Measurements from ENCODE around the gene HLCS.

HLCS gene

DNA sequence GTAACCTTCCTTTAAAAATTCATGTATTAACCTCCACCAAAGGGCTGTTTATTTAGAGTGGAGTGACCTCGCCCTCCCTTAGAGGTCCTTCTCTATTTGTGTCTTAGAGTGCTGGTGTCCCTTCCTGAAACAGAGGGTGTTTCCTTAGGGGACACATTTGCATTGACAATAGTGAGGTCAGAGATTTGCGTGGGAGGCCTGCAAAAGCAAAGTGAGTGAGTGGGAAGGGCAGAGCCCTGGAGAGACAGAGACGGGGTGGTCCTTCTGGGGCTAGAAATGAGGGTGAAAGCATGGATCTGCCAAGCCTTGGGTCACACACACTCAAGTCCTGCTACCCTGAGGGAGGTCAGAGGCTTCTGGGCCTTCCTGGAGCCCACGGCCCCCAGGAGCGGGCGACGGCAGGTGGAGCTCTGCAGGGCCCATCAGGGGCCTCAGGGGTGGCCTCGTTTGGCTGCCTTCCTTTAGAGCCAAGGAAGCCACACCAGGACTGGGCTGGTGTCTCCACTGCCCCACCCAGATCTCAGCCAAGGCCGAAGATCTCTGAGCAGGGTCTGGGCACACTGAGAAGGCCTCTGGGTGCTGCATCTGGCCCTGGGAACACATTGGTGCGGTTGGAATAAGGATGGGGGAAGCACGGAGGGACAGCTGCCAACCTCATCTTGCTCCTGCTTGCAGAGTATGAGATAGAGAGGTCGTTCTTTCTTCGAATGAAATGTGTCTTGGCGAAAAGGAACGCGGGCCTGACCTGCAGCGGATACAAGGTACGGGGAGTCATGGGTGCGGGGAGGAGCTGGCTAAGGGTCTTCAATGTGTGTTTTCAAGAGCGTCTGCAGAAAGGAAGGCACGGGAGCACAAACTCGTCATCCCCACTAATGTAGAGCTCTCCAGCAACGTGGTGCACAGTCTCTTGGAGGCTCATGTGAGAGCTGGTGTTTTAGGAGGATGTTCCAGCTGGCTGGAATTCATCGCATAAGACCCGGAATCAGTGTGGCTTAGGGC lies 243.8 kb downstream of the HLCS start:
- no peak overlapping the region for H3K23ac ChIP-seq (ENCODE audit: low read depth, low read length, poor library complexity)
- H3K14ac ChIP-seq (ENCODE audit: low read length): no peak overlapping the region
- no peak overlapping the region for H4K8ac ChIP-seq (ENCODE audit: low read depth, low read length)
- H3K4me3 ChIP-seq (ENCODE audit: low read length in 2 of 2): no peak overlapping the region
- H3K79me1 ChIP-seq (ENCODE audit: low read depth, low read length): no peaks in the 10 kb centered on the region
- H3K27me3 ChIP-seq (ENCODE audit: control insufficient read depth in 3 of 3, insufficient read depth in 3 of 3, low read depth in 1 of 3, low read length in 3 of 3): peaks cover 0 to 36% (median 0%) of the 10 kb centered on the region in 3 experiments
- peaks cover 2 to 7% of the 10 kb centered on the region in 2 donors for H3K4me1 ChIP-seq (ENCODE audit: control insufficient read depth in 2 of 2, insufficient read depth in 1 of 2, low read depth in 1 of 2, low read length in 2 of 2)
- no peak overlapping the region for H2AK5ac ChIP-seq (ENCODE audit: low read depth, low read length)
- no peak overlapping the region for H3K4me2 ChIP-seq (ENCODE audit: insufficient read depth, low read length, poor library complexity, severe bottlenecking)
- H3K18ac ChIP-seq (ENCODE audit: low read length): no peak overlapping the region
- H2BK5ac ChIP-seq (ENCODE audit: low read length): no peak overlapping the region
- H3K27ac ChIP-seq (replicated peaks; ENCODE audit: low read length): no peak overlapping the region
- H3K9me3 ChIP-seq (replicated peaks in 1 of 2; ENCODE audit: control insufficient read depth in 2 of 2, insufficient read depth in 1 of 2, low read depth in 1 of 2, low read length in 2 of 2): no peaks in the 10 kb centered on the region
- no CpG with 5 or more reads among the region's 25 CpGs for WGBS, 2 donors (ENCODE audit: extremely low coverage in 2 of 2, insufficient read length in 2 of 2, insufficient replicate concordance in 1 of 2)
- H2AFZ ChIP-seq (ENCODE audit: low read length): no peak overlapping the region
- no peak overlapping the region for H4K91ac ChIP-seq (ENCODE audit: low read depth, low read length, poor library complexity)
- no peak overlapping the region for H3K9ac ChIP-seq (ENCODE audit: low read depth, low read length, poor library complexity)
- no peak overlapping the region for H2BK120ac ChIP-seq (ENCODE audit: low read depth, low read length)
- H3K36me3 ChIP-seq (replicated peaks in 1 of 2; ENCODE audit: control insufficient read depth in 2 of 2, insufficient read depth in 2 of 2, low read length in 2 of 2): no peaks in the 10 kb centered on the region
- no peak for DNase-seq (ENCODE audit: low spot score)
- no peak overlapping the region for H3K4ac ChIP-seq (ENCODE audit: low read length)
- peak overlapping the region; percentile 71 for H2BK15ac ChIP-seq (ENCODE audit: low read length)
- H2BK12ac ChIP-seq (ENCODE audit: low read length): no peak overlapping the region

DNA sequence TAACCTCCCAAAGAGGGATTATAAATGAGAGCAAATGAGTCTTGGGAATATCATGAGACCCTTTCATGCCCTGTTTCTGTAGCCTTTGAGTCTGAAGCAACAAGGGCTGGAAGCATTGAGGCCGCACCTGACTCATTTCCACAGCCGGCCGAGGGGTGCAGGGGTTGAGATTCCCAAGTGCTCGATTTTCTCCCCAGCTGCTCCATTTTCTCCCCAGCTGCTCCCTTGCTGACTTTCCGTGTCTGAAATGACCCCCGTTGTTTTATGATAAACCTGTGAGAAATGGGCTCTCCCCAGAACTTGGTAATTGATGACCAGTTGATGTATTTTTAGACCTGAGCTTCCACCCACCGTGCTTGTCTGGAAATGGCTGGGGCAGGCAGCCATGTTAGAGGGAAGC lies 244.7 kb downstream of the HLCS start:
- no peak for DNase-seq (ENCODE audit: low spot score)
- peaks cover 0 to 37% (median 0%) of the 10 kb centered on the region in 3 experiments for H3K27me3 ChIP-seq (ENCODE audit: control insufficient read depth in 3 of 3, insufficient read depth in 3 of 3, low read depth in 1 of 3, low read length in 3 of 3)
- peaks cover 2 to 9% of the 10 kb centered on the region in 2 donors for H3K4me1 ChIP-seq (ENCODE audit: control insufficient read depth in 2 of 2, insufficient read depth in 1 of 2, low read depth in 1 of 2, low read length in 2 of 2)
- H3K9me3 ChIP-seq (replicated peaks in 1 of 2; ENCODE audit: control insufficient read depth in 2 of 2, insufficient read depth in 1 of 2, low read depth in 1 of 2, low read length in 2 of 2): no peaks in the 10 kb centered on the region
- no peaks in the 10 kb centered on the region for H3K36me3 ChIP-seq (replicated peaks in 1 of 2; ENCODE audit: control insufficient read depth in 2 of 2, insufficient read depth in 2 of 2, low read length in 2 of 2)
- H2BK120ac ChIP-seq (ENCODE audit: low read depth, low read length): no peak overlapping the region
- no peak overlapping the region for H3K27ac ChIP-seq (replicated peaks; ENCODE audit: low read length)
- H2BK15ac ChIP-seq (ENCODE audit: low read length): no peak overlapping the region
- H3K18ac ChIP-seq (ENCODE audit: low read length): no peak overlapping the region
- H4K91ac ChIP-seq (ENCODE audit: low read depth, low read length, poor library complexity): no peak overlapping the region
- no peak overlapping the region for H3K4me2 ChIP-seq (ENCODE audit: insufficient read depth, low read length, poor library complexity, severe bottlenecking)
- H4K8ac ChIP-seq (ENCODE audit: low read depth, low read length): no peak overlapping the region
- no peak overlapping the region for H2AK5ac ChIP-seq (ENCODE audit: low read depth, low read length)
- H3K9ac ChIP-seq (ENCODE audit: low read depth, low read length, poor library complexity): no peak overlapping the region
- H2BK12ac ChIP-seq (ENCODE audit: low read length): no peak overlapping the region
- H3K79me1 ChIP-seq (ENCODE audit: low read depth, low read length): no peaks in the 10 kb centered on the region
- H3K4me3 ChIP-seq (ENCODE audit: low read length in 2 of 2): no peak overlapping the region
- no CpG with 5 or more reads among the region's 7 CpGs for WGBS, 2 donors (ENCODE audit: extremely low coverage in 2 of 2, insufficient read length in 2 of 2, insufficient replicate concordance in 1 of 2)
- H3K4ac ChIP-seq (ENCODE audit: low read length): no peak overlapping the region
- no peak overlapping the region for H3K23ac ChIP-seq (ENCODE audit: low read depth, low read length, poor library complexity)
- H2AFZ ChIP-seq (ENCODE audit: low read length): no peak overlapping the region
- H3K14ac ChIP-seq (ENCODE audit: low read length): no peak overlapping the region
- no peak overlapping the region for H2BK5ac ChIP-seq (ENCODE audit: low read length)

DNA sequence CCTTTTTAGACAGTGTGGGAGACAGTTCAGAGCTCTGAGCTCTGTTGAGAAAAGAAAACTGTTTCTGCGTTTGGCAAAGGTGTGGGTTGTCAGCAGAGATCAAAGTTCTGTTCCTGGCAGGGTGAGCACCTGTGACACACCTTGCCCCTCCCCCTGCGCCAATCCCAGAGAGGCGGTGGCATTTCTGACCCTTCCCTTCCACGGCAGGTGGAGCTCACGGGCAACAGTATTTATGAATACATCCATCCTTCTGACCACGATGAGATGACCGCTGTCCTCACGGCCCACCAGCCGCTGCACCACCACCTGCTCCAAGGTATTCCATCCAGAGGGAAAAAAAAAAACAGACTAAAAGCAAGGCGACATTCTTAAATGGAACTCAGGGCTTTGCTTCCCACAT lies 246.9 kb downstream of the HLCS start:
- Histone ChIP-seq H2BK5ac (ENCODE audit: low read length) (no peak overlapping the region), H3K27ac (replicated peaks; ENCODE audit: low read length) (no peak overlapping the region), H3K23ac (ENCODE audit: low read depth, low read length, poor library complexity) (no peak overlapping the region), H4K8ac (ENCODE audit: low read depth, low read length) (no peak overlapping the region), H2BK120ac (ENCODE audit: low read depth, low read length) (no peak overlapping the region), H3K36me3 (replicated peaks in 1 of 2; ENCODE audit: control insufficient read depth in 2 of 2, insufficient read depth in 2 of 2, low read length in 2 of 2) (no peaks in the 10 kb centered on the region), H3K4me1 (ENCODE audit: control insufficient read depth in 2 of 2, insufficient read depth in 1 of 2, low read depth in 1 of 2, low read length in 2 of 2) (peaks cover 2 to 9% of the 10 kb centered on the region in 2 donors), H3K4ac (ENCODE audit: low read length) (no peak overlapping the region), H2AK5ac (ENCODE audit: low read depth, low read length) (no peak overlapping the region), H3K9ac (ENCODE audit: low read depth, low read length, poor library complexity) (no peak overlapping the region), H3K9me3 (replicated peaks in 1 of 2; ENCODE audit: control insufficient read depth in 2 of 2, insufficient read depth in 1 of 2, low read depth in 1 of 2, low read length in 2 of 2) (no peaks in the 10 kb centered on the region), H4K91ac (ENCODE audit: low read depth, low read length, poor library complexity) (no peak overlapping the region), H2AFZ (ENCODE audit: low read length) (no peak overlapping the region), H2BK15ac (ENCODE audit: low read length) (peak overlapping the region; percentile 10), H3K18ac (ENCODE audit: low read length) (peak overlapping the region; percentile 77), H3K4me3 (ENCODE audit: low read length in 2 of 2) (no peak overlapping the region), H3K27me3 (ENCODE audit: control insufficient read depth in 3 of 3, insufficient read depth in 3 of 3, low read depth in 1 of 3, low read length in 3 of 3) (peaks cover 0 to 58% (median 0%) of the 10 kb centered on the region in 3 experiments), H3K4me2 (ENCODE audit: insufficient read depth, low read length, poor library complexity, severe bottlenecking) (no peak overlapping the region), H3K14ac (ENCODE audit: low read length) (peak overlapping the region; percentile 27), H2BK12ac (ENCODE audit: low read length) (no peak overlapping the region), H3K79me1 (ENCODE audit: low read depth, low read length) (no peaks in the 10 kb centered on the region)
- WGBS, 2 donors (ENCODE audit: extremely low coverage in 2 of 2, insufficient read length in 2 of 2, insufficient replicate concordance in 1 of 2): no CpG with 5 or more reads among the region's 10 CpGs
- DNase-seq (ENCODE audit: low spot score): no peak

DNA sequence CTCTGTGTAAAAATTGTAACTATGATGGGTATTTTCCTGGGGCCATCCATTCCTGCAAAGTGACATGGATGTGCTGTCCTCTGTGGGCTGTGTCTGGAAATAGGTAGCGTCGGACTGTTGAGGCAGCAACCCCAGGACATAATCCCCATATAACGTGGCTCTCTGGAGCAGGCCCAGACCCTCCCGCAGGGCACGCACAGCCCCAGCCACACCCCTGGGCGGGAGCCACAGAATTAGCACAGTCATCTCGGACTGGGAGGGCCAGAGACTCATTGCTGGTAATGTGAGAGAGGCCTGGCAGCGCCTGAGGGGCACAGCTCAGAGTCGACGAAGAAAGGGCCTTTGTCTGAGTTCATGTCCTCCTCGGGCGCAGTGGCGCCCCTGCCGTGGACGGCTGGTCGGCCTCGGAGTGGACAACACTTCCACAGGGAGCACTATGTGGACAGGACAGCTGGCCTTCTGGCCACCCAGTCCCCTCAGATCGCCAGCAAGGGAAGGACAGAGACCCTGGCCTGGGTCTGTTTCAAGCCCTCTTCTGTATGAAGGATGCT lies 247.4 kb downstream of the HLCS start:
- H3K36me3 ChIP-seq (replicated peaks in 1 of 2; ENCODE audit: control insufficient read depth in 2 of 2, insufficient read depth in 2 of 2, low read length in 2 of 2): no peaks in the 10 kb centered on the region
- peaks cover 0 to 64% (median 0%) of the 10 kb centered on the region in 3 experiments for H3K27me3 ChIP-seq (ENCODE audit: control insufficient read depth in 3 of 3, insufficient read depth in 3 of 3, low read depth in 1 of 3, low read length in 3 of 3)
- no peak for DNase-seq (ENCODE audit: low spot score)
- H2AK5ac ChIP-seq (ENCODE audit: low read depth, low read length): no peak overlapping the region
- H3K4me3 ChIP-seq (ENCODE audit: low read length in 2 of 2): no peak overlapping the region
- peak overlapping the region; percentile 10 for H2BK15ac ChIP-seq (ENCODE audit: low read length)
- H2AFZ ChIP-seq (ENCODE audit: low read length): no peak overlapping the region
- H3K4ac ChIP-seq (ENCODE audit: low read length): no peak overlapping the region
- no peak overlapping the region for H2BK12ac ChIP-seq (ENCODE audit: low read length)
- H2BK5ac ChIP-seq (ENCODE audit: low read length): no peak overlapping the region
- no peak overlapping the region for H3K4me2 ChIP-seq (ENCODE audit: insufficient read depth, low read length, poor library complexity, severe bottlenecking)
- peak overlapping the region; percentile 45 for H4K91ac ChIP-seq (ENCODE audit: low read depth, low read length, poor library complexity)
- no peak overlapping the region for H3K14ac ChIP-seq (ENCODE audit: low read length)
- no peak overlapping the region for H4K8ac ChIP-seq (ENCODE audit: low read depth, low read length)
- no peak overlapping the region for H3K9ac ChIP-seq (ENCODE audit: low read depth, low read length, poor library complexity)
- H3K23ac ChIP-seq (ENCODE audit: low read depth, low read length, poor library complexity): no peak overlapping the region
- no peak overlapping the region for H2BK120ac ChIP-seq (ENCODE audit: low read depth, low read length)
- H3K9me3 ChIP-seq (replicated peaks in 1 of 2; ENCODE audit: control insufficient read depth in 2 of 2, insufficient read depth in 1 of 2, low read depth in 1 of 2, low read length in 2 of 2): no peaks in the 10 kb centered on the region
- no peaks in the 10 kb centered on the region for H3K79me1 ChIP-seq (ENCODE audit: low read depth, low read length)
- peak overlapping the region; percentile 77 for H3K18ac ChIP-seq (ENCODE audit: low read length)
- peaks cover 2 to 9% of the 10 kb centered on the region in 2 donors for H3K4me1 ChIP-seq (ENCODE audit: control insufficient read depth in 2 of 2, insufficient read depth in 1 of 2, low read depth in 1 of 2, low read length in 2 of 2)
- WGBS, 2 donors (ENCODE audit: extremely low coverage in 2 of 2, insufficient read length in 2 of 2, insufficient replicate concordance in 1 of 2): no CpG with 5 or more reads among the region's 18 CpGs
- H3K27ac ChIP-seq (replicated peaks; ENCODE audit: low read length): no peak overlapping the region

All from neuronal stem cell (in vitro differentiated cells).